HEK293 (cell line): Measurements from ENCODE around the gene PNPO.
A peak's percentile ranks its signal among the peaks of the same experiment; 100 is the strongest.

Experiments used
- PRDM2 ChIP-seq: fragments of 450-650 bp; formaldehyde crosslinking; IDR thresholded peaks from 2 replicates; pipeline ENCODE4 v1.5.1; 2016; ENCODE audit warnings: missing biosample characterization, missing genetic modification characterization, borderline replicate concordance
- PRDM4 ChIP-seq: fragments of 450-650 bp; formaldehyde crosslinking; IDR thresholded peaks from 2 replicates; pipeline ENCODE4 v1.5.1; 2017; ENCODE audit warnings: missing biosample characterization, missing genetic modification characterization
- TSHZ1 ChIP-seq: fragments of 450-650 bp; formaldehyde crosslinking; IDR thresholded peaks from 2 replicates; pipeline ENCODE4 v1.5.1; 2016; ENCODE audit warnings: missing biosample characterization, missing genetic modification characterization, borderline replicate concordance
- ZBTB1 ChIP-seq: fragments of 450-650 bp; formaldehyde crosslinking; IDR thresholded peaks from 2 replicates; pipeline ENCODE4 v1.5.1; 2016; ENCODE audit warnings: missing biosample characterization, missing genetic modification characterization
- ZNF157 ChIP-seq: fragments of 450-650 bp; formaldehyde crosslinking; IDR thresholded peaks from 2 replicates; pipeline ENCODE4 v1.5.1; 2016; ENCODE audit warnings: missing biosample characterization, missing genetic modification characterization
- ZNF174 ChIP-seq: fragments of 450-650 bp; formaldehyde crosslinking; IDR thresholded peaks from 2 replicates; pipeline ENCODE4 v1.5.0; 2017; ENCODE audit warnings: missing biosample characterization, mild to moderate bottlenecking, missing genetic modification characterization
- ZNF221 ChIP-seq: fragments of 450-650 bp; formaldehyde crosslinking; IDR thresholded peaks from 2 replicates; pipeline ENCODE4 v1.5.1; 2017; ENCODE audit warnings: missing biosample characterization, missing genetic modification characterization, borderline replicate concordance
- ZNF280C ChIP-seq: fragments of 450-650 bp; formaldehyde crosslinking; IDR thresholded peaks from 2 replicates; pipeline ENCODE4 v1.5.1; 2016; ENCODE audit warnings: missing biosample characterization, missing genetic modification characterization
- ZNF302 ChIP-seq: fragments of 450-650 bp; formaldehyde crosslinking; IDR thresholded peaks from 2 replicates; pipeline ENCODE4 v1.5.1; 2016; ENCODE audit warnings: missing biosample characterization, missing genetic modification characterization, low read depth
- ZNF404 ChIP-seq: fragments of 450-650 bp; formaldehyde crosslinking; IDR thresholded peaks from 2 replicates; pipeline ENCODE4 v1.5.1; 2017; ENCODE audit warnings: missing biosample characterization, missing genetic modification characterization
- ZNF473 ChIP-seq: fragments of 450-650 bp; formaldehyde crosslinking; IDR thresholded peaks from 2 replicates; pipeline ENCODE4 v1.5.1; 2017; ENCODE audit warnings: missing biosample characterization, missing genetic modification characterization
- ZNF513 ChIP-seq: fragments of 450-650 bp; IDR thresholded peaks from 2 replicates; pipeline ENCODE4 v1.5.1; 2018; ENCODE audit warnings: missing biosample characterization, missing genetic modification characterization
- ZNF561 ChIP-seq: fragments of 450-650 bp; IDR thresholded peaks from 2 replicates; pipeline ENCODE4 v1.5.1; 2018; ENCODE audit warnings: missing biosample characterization, missing genetic modification characterization, borderline replicate concordance
- ZNF621 ChIP-seq: fragments of 450-650 bp; formaldehyde crosslinking; IDR thresholded peaks from 2 replicates; pipeline ENCODE4 v1.5.1; 2017; ENCODE audit warnings: missing biosample characterization, missing genetic modification characterization
- ZNF701 ChIP-seq: fragments of 450-650 bp; formaldehyde crosslinking; IDR thresholded peaks from 2 replicates; pipeline ENCODE4 v1.5.1; 2016; ENCODE audit warnings: missing biosample characterization, missing genetic modification characterization
- ZNF76 ChIP-seq: fragments of 450-650 bp; formaldehyde crosslinking; IDR thresholded peaks from 2 replicates; pipeline ENCODE4; 2016; ENCODE audit warnings: low read depth, missing biosample characterization, missing genetic modification characterization, borderline replicate concordance
- ZSCAN4 ChIP-seq: fragments of 450-650 bp; formaldehyde crosslinking; IDR thresholded peaks from 2 replicates; pipeline ENCODE4 v1.5.1; 2017; ENCODE audit warnings: missing biosample characterization, missing genetic modification characterization

PNPO gene

GRCh38 chr17:47970725-47971499, 29.5 kb downstream of the PNPO start, which contains the start of gene CDK5RAP3 (continued):
- TF ChIP-seq PRDM4 (tag by site-specific recombination) (peak; percentile 36), ZNF561 (tag by site-specific recombination) (peak; percentile 94; the same call in 1 of the 2 replicates), ZBTB1 (tag by site-specific recombination) (no peak), ZNF280C (tag by site-specific recombination) (no peak), ZNF621 (tag by site-specific recombination) (no peak), ZNF513 (tag by site-specific recombination) (no peak), ZSCAN4 (tag by site-specific recombination) (no peak), ZNF302 (no peak), ZNF76 (tag by site-specific recombination) (peak; percentile 73), ZNF174 (tag by site-specific recombination) (no peak), ZNF701 (no peak), ZNF221 (tag by site-specific recombination) (no peak), ZNF157 (tag by site-specific recombination) (no peak), TSHZ1 (tag by site-specific recombination) (no peak), ZNF473 (tag by site-specific recombination) (no peak), ZNF404 (tag by site-specific recombination) (no peak), PRDM2 (tag by site-specific recombination) (no peak)
